GM12865 (cell line): Measurements from ENCODE around the gene SLC28A3.

Experiments
- DNase-seq: peaks from one replicate; pipeline ENCODE4 v3.0.0; 2010; ENCODE audit warnings: low read depth
- H3K4me3 ChIP-seq: 2 replicates; pipeline ENCODE4 v1.5.1; 2011; ENCODE audit warnings: mild to moderate bottlenecking, low read depth, low read length, control low read depth
- CTCF ChIP-seq: IDR thresholded peaks from 2 replicates; pipeline ENCODE4 v1.5.1; 2011; ENCODE audit warnings: low read length, control low read depth, low read depth, inconsistent platforms; ENCODE audit not compliant: insufficient read depth; ENCODE audit errors: missing control alignments

SLC28A3 gene

GRCh38 chr9:84327184-84327583, 13.4 kb downstream of the SLC28A3 start:
- DNase-seq, result no peak
- H3K4me3 ChIP-seq, result no peak overlapping the region
- TF ChIP-seq CTCF, result no peak

GRCh38 chr9:84325347-84325973, 15.1 kb downstream of the SLC28A3 start:
- DNase-seq, result no peak
- TF ChIP-seq CTCF, result no peak

GRCh38 chr9:84324811-84325210, 15.7 kb downstream of the SLC28A3 start:
- TF ChIP-seq CTCF, result no peak
- DNase-seq, result no peak
- H3K4me3 ChIP-seq, result no peak overlapping the region

More at GRCh38 chr9:84325347-84325973, 15.1 kb downstream of the SLC28A3 start:
- H3K4me3 ChIP-seq, result no peak overlapping the region

- no peak for TF ChIP-seq CTCF
- no peak overlapping the region for H3K4me3 ChIP-seq
- no peak for DNase-seq
Measured at GRCh38 chr9:84323858-84324257, 16.7 kb downstream of the SLC28A3 start.

GRCh38 chr9:84322828-84323227, 17.7 kb downstream of the SLC28A3 start:
- no peak for DNase-seq

GRCh38 chr9:84320231-84320630, 20.3 kb downstream of the SLC28A3 start:
- no peak overlapping the region for H3K4me3 ChIP-seq
- no peak for TF ChIP-seq CTCF
- no peak for DNase-seq

More at GRCh38 chr9:84322828-84323227, 17.7 kb downstream of the SLC28A3 start:
- TF ChIP-seq CTCF, result no peak
- H3K4me3 ChIP-seq, result no peak overlapping the region

GRCh38 chr9:84319632-84320031, 20.9 kb downstream of the SLC28A3 start:
- no peak for DNase-seq
- TF ChIP-seq CTCF, result no peak
- no peak overlapping the region for H3K4me3 ChIP-seq
